ENCODE data around the gene RPS6KL1. TPM values are rescaled to one million over a fixed set of nuclear protein-coding genes. Genes with fewer than 3 reads are reported as not detected.

Gene RPS6KL1
- total RNA-seq, 1 experiment from 2014 or later, result 9.8 TPM

GRCh38 chr14:74936151-74936550 lies 13.1 kb upstream of the RPS6KL1 start:
- Histone ChIP-seq H3K4me1 (no peaks in the 10 kb centered on the region), H3K9me3 (no peaks in the 10 kb centered on the region), H3K4me3 (ENCODE audit: low read depth, low read length) (no peak overlapping the region), H3K27me3 (replicated peaks; ENCODE audit: control insufficient read depth, insufficient read depth, low read length) (no peaks in the 10 kb centered on the region), H3K36me3 (ENCODE audit: control insufficient read depth, insufficient read depth, low read length) (no peaks in the 10 kb centered on the region)
- Mint-ChIP-seq H3K4me1 (ENCODE audit: low read depth, unreplicated experiment) (no peaks in the 10 kb centered on the region), H3K4me3 (ENCODE audit: unreplicated experiment) (no peak overlapping the region), H3K27me3 (ENCODE audit: insufficient read depth, unreplicated experiment) (peaks cover 6% of the 10 kb centered on the region), H3K27ac (ENCODE audit: unreplicated experiment) (no peak overlapping the region), H3K9me3 (ENCODE audit: unreplicated experiment) (peaks cover 10% of the 10 kb centered on the region), H3K36me3 (ENCODE audit: insufficient read depth, unreplicated experiment) (peaks cover 7% of the 10 kb centered on the region)
- ChIA-PET POLR2A (no interaction called here), CTCF (no interaction called here)
- BruUV-seq (replicated peaks), result no TSS peak
- intact Hi-C loops (cut with micrococcal nuclease; ENCODE audit: unreplicated experiment), result no loop called here
- no peak for TF ChIP-seq CTCF (IDR thresholded peaks at IDR 0.05; ENCODE audit: insufficient read depth in 1 of 2, low read depth in 1 of 2, low read length in 1 of 2, severe bottlenecking in 1 of 2, unreplicated experiment in 1 of 2)
- DNase-seq, result no peak

GRCh38 chr14:74935360-74935680 lies 12.3 kb upstream of the RPS6KL1 start:
- POLR2A ChIA-PET, result no interaction called here
- intact Hi-C loops (cut with micrococcal nuclease; ENCODE audit: unreplicated experiment), result no loop called here
- CTCF ChIA-PET, result no interaction called here
- Mint-ChIP-seq H3K4me1 (ENCODE audit: low read depth, unreplicated experiment) (no peaks in the 10 kb centered on the region), H3K9me3 (ENCODE audit: unreplicated experiment) (peaks cover 10% of the 10 kb centered on the region), H3K36me3 (ENCODE audit: insufficient read depth, unreplicated experiment) (peaks cover 6% of the 10 kb centered on the region), H3K27me3 (ENCODE audit: insufficient read depth, unreplicated experiment) (peaks cover 6% of the 10 kb centered on the region), H3K27ac (ENCODE audit: unreplicated experiment) (no peak overlapping the region), H3K4me3 (ENCODE audit: unreplicated experiment) (no peak overlapping the region)
- Histone ChIP-seq H3K9me3 (no peaks in the 10 kb centered on the region), H3K27me3 (replicated peaks; ENCODE audit: control insufficient read depth, insufficient read depth, low read length) (no peaks in the 10 kb centered on the region), H3K36me3 (ENCODE audit: control insufficient read depth, insufficient read depth, low read length) (no peaks in the 10 kb centered on the region), H3K4me3 (ENCODE audit: low read depth, low read length) (no peak overlapping the region), H3K4me1 (no peaks in the 10 kb centered on the region)
- no TSS peak for BruUV-seq (replicated peaks)
- no peak for TF ChIP-seq CTCF (IDR thresholded peaks at IDR 0.05; ENCODE audit: insufficient read depth in 1 of 2, low read depth in 1 of 2, low read length in 1 of 2, severe bottlenecking in 1 of 2, unreplicated experiment in 1 of 2)
- DNase-seq, result no peak

GRCh38 chr14:74934476-74935359 lies 11.7 kb upstream of the RPS6KL1 start:
- Mint-ChIP-seq H3K9me3 (ENCODE audit: unreplicated experiment) (peaks cover 10% of the 10 kb centered on the region), H3K36me3 (ENCODE audit: insufficient read depth, unreplicated experiment) (peaks cover under 1% of the 10 kb centered on the region), H3K4me3 (ENCODE audit: unreplicated experiment) (no peak overlapping the region), H3K27ac (ENCODE audit: unreplicated experiment) (no peak overlapping the region), H3K4me1 (ENCODE audit: low read depth, unreplicated experiment) (no peaks in the 10 kb centered on the region), H3K27me3 (ENCODE audit: insufficient read depth, unreplicated experiment) (peaks cover 6% of the 10 kb centered on the region)
- BruUV-seq (replicated peaks), result no TSS peak
- Histone ChIP-seq H3K27me3 (replicated peaks; ENCODE audit: control insufficient read depth, insufficient read depth, low read length) (no peaks in the 10 kb centered on the region), H3K4me3 (ENCODE audit: low read depth, low read length) (no peak overlapping the region), H3K9me3 (no peaks in the 10 kb centered on the region), H3K36me3 (ENCODE audit: control insufficient read depth, insufficient read depth, low read length) (no peaks in the 10 kb centered on the region), H3K4me1 (no peaks in the 10 kb centered on the region)
- TF ChIP-seq CTCF (IDR thresholded peaks at IDR 0.05; ENCODE audit: insufficient read depth in 1 of 2, low read depth in 1 of 2, low read length in 1 of 2, severe bottlenecking in 1 of 2, unreplicated experiment in 1 of 2), result no peak
- DNase-seq, result no peak
- CTCF ChIA-PET, result interaction anchor here (1.3 to 1.5 kb wide), 2 partner anchors 10 to 29 kb away, joined by 3 to 4 read pairs; no protein-coding TSS in a partner anchor
- intact Hi-C loops (cut with micrococcal nuclease; ENCODE audit: unreplicated experiment), result no loop called here
- POLR2A ChIA-PET, result no interaction called here
